Measurements from ENCODE around the gene ACER3. TPM values are rescaled to one million over a fixed set of nuclear protein-coding genes. Genes with fewer than 3 reads are reported as not detected.

ACER3 gene
- total RNA-seq, 6 donors from 2014 or later: 10.5 to 46.7 (median 17.1) TPM

- whole genome bisulfite sequencing, 2 donors: 67 to 79% methylated on average over 3 of the region's 3 CpGs
- no peak overlapping the region for H3K4me3 ChIP-seq
- DNase-seq: no peak
- H3K9me3 ChIP-seq: peaks cover 0 to 11% (median 6%) of the 10 kb centered on the region in 4 donors
- no peaks in the 10 kb centered on the region for H3K27me3 ChIP-seq
- ATAC-seq (ENCODE audit: low FRiP score in 2 of 2): no peak
- TF ChIP-seq POLR2A (IDR thresholded peaks at IDR 0.05) (no peak), POLR2AphosphoS5 (IDR thresholded peaks at IDR 0.05) (no peak), EP300 (IDR thresholded peaks at IDR 0.05) (no peak), CTCF (IDR thresholded peaks at IDR 0.05) (no peak)
- H3K4me1 ChIP-seq: no peaks in the 10 kb centered on the region
- peaks cover 0 to 14% (median 3%) of the 10 kb centered on the region in 4 donors for H3K36me3 ChIP-seq
- H3K27ac ChIP-seq: no peak overlapping the region
Observed at GRCh38 chr11:76935042-76935441, 74.3 kb downstream of the ACER3 start.

GRCh38 chr11:76939219-76939631 lies 78.5 kb downstream of the ACER3 start:
- TF ChIP-seq EP300 (IDR thresholded peaks at IDR 0.05) (no peak), POLR2AphosphoS5 (IDR thresholded peaks at IDR 0.05) (no peak), POLR2A (IDR thresholded peaks at IDR 0.05) (no peak), CTCF (IDR thresholded peaks at IDR 0.05) (no peak)
- Histone ChIP-seq H3K27me3 (no peaks in the 10 kb centered on the region), H3K27ac (no peak overlapping the region), H3K9me3 (peaks cover 0 to 14% (median 8%) of the 10 kb centered on the region in 4 donors), H3K36me3 (peaks cover 0 to 7% (median 3%) of the 10 kb centered on the region in 4 donors), H3K4me3 (no peak overlapping the region), H3K4me1 (no peaks in the 10 kb centered on the region)
- WGBS, 2 donors: 74 to 85% methylated on average over 2 of the region's 2 CpGs
- ATAC-seq (ENCODE audit: low FRiP score in 2 of 2): no peak
- no peak for DNase-seq

GRCh38 chr11:76944225-76944624 lies 83.5 kb downstream of the ACER3 start:
- DNase-seq (no peak), ATAC-seq (ENCODE audit: low FRiP score in 2 of 2) (no peak)
- no peaks in the 10 kb centered on the region for H3K27me3 ChIP-seq
- H3K4me1 ChIP-seq: no peaks in the 10 kb centered on the region
- no peaks in the 10 kb centered on the region for H3K36me3 ChIP-seq
- no peak for TF ChIP-seq POLR2A (IDR thresholded peaks at IDR 0.05)
- no peak for TF ChIP-seq CTCF (IDR thresholded peaks at IDR 0.05)
- no peak for TF ChIP-seq EP300 (IDR thresholded peaks at IDR 0.05)
- no peak for TF ChIP-seq POLR2AphosphoS5 (IDR thresholded peaks at IDR 0.05)
- no peak overlapping the region for H3K27ac ChIP-seq
- 98 to 100% methylated on average over 1 of the region's 1 CpG for WGBS, 2 donors
- H3K9me3 ChIP-seq: peaks cover 0 to 9% (median 4%) of the 10 kb centered on the region in 4 donors
- H3K4me3 ChIP-seq: no peak overlapping the region

GRCh38 chr11:76946223-76946622 lies 85.5 kb downstream of the ACER3 start:
- Histone ChIP-seq H3K27ac (no peak overlapping the region), H3K36me3 (no peaks in the 10 kb centered on the region), H3K9me3 (peaks cover 0 to 9% (median 4%) of the 10 kb centered on the region in 4 donors), H3K4me1 (no peaks in the 10 kb centered on the region), H3K27me3 (no peaks in the 10 kb centered on the region), H3K4me3 (no peak overlapping the region)
- peak in 1 of 2 donors; percentile 49 for ATAC-seq (ENCODE audit: low FRiP score in 2 of 2)
- WGBS, 2 donors: 100% methylated on average over 1 of the region's 1 CpG
- TF ChIP-seq EP300 (IDR thresholded peaks at IDR 0.05): no peak
- TF ChIP-seq POLR2AphosphoS5 (IDR thresholded peaks at IDR 0.05): no peak
- TF ChIP-seq POLR2A (IDR thresholded peaks at IDR 0.05): no peak
- TF ChIP-seq CTCF (IDR thresholded peaks at IDR 0.05): no peak
- DNase-seq: no peak

GRCh38 chr11:76947190-76947589 lies 86.5 kb downstream of the ACER3 start:
- no peak for TF ChIP-seq POLR2A (IDR thresholded peaks at IDR 0.05)
- no peak for TF ChIP-seq POLR2AphosphoS5 (IDR thresholded peaks at IDR 0.05)
- no peak for TF ChIP-seq CTCF (IDR thresholded peaks at IDR 0.05)
- TF ChIP-seq EP300 (IDR thresholded peaks at IDR 0.05): no peak
- no peaks in the 10 kb centered on the region for H3K36me3 ChIP-seq
- H3K4me3 ChIP-seq: no peak overlapping the region
- DNase-seq (no peak), ATAC-seq (ENCODE audit: low FRiP score in 2 of 2) (no peak)
- 64 to 68% methylated on average over 1 of the region's 1 CpG for WGBS, 2 donors
- H3K27ac ChIP-seq: no peak overlapping the region
- no peaks in the 10 kb centered on the region for H3K4me1 ChIP-seq
- no peaks in the 10 kb centered on the region for H3K27me3 ChIP-seq
- H3K9me3 ChIP-seq: peaks cover 0 to 9% (median 4%) of the 10 kb centered on the region in 4 donors

Data from upper lobe of left lung (tissue), 6 donors.